Ishikawa (cell line): ENCODE measurements around the gene PPP2R2C.

Source experiments
- CEBPB ChIP-seq: IDR thresholded peaks from 2 replicates; pipeline ENCODE4 v1.6.1; 2012
- CREB1 ChIP-seq: IDR thresholded peaks from 2 replicates; pipeline ENCODE4 v1.6.1; 2012; ENCODE audit warnings: low read depth
- EGR1 ChIP-seq: IDR thresholded peaks from 2 replicates; pipeline ENCODE4 v1.6.1; 2012
- EP300 ChIP-seq: IDR thresholded peaks from 2 replicates; pipeline ENCODE4 v1.6.1; 2012; ENCODE audit warnings: borderline replicate concordance
- FOXM1 ChIP-seq: IDR thresholded peaks from 2 replicates; pipeline ENCODE4 v1.6.1; 2012; ENCODE audit warnings: low read depth, borderline replicate concordance
- MAX ChIP-seq: IDR thresholded peaks from 2 replicates; pipeline ENCODE4 v1.6.1; 2012
- NFIC ChIP-seq: IDR thresholded peaks from 2 replicates; pipeline ENCODE4 v1.6.1; 2012
- RAD21 ChIP-seq: IDR thresholded peaks from 2 replicates; pipeline ENCODE4 v1.6.1; 2012; ENCODE audit warnings: low read depth
- REST ChIP-seq: IDR thresholded peaks from 2 replicates; pipeline ENCODE4 v1.6.1; 2012; ENCODE audit warnings: low read depth, mild to moderate bottlenecking
- TAF1 ChIP-seq: IDR thresholded peaks from 2 replicates; pipeline ENCODE4 v1.6.1; 2012; ENCODE audit warnings: low read depth, mild to moderate bottlenecking
- TCF12 ChIP-seq: IDR thresholded peaks from 2 replicates; pipeline ENCODE4 v1.6.1; 2012; ENCODE audit warnings: low read depth
- TEAD4 ChIP-seq: IDR thresholded peaks from 2 replicates; pipeline ENCODE4 v1.6.1; 2012
- USF1 ChIP-seq: IDR thresholded peaks from 2 replicates; pipeline ENCODE4 v1.6.1; 2012
- YY1 ChIP-seq: IDR thresholded peaks from 2 replicates; pipeline ENCODE4 v1.6.1; 2012; ENCODE audit warnings: low read depth
- ZBTB7A ChIP-seq: IDR thresholded peaks from 2 replicates; pipeline ENCODE4 v1.6.1; 2012; ENCODE audit warnings: low read depth

PPP2R2C gene

GRCh38 chr4:6465955-6466354 lies 6.5 kb downstream of the PPP2R2C start:
- no peak for TF ChIP-seq FOXM1
- TF ChIP-seq REST, result no peak
- TF ChIP-seq TCF12, result no peak
- TF ChIP-seq TAF1, result no peak
- no peak for TF ChIP-seq EP300
- no peak for TF ChIP-seq RAD21
- no peak for TF ChIP-seq EGR1
- TF ChIP-seq CEBPB, result no peak
- no peak for TF ChIP-seq TEAD4
- TF ChIP-seq YY1, result no peak
- TF ChIP-seq USF1, result no peak
- no peak for TF ChIP-seq ZBTB7A
- TF ChIP-seq CREB1, result no peak
- TF ChIP-seq NFIC, result no peak
- TF ChIP-seq MAX, result no peak

- no peak for TF ChIP-seq CEBPB
- no peak for TF ChIP-seq CREB1
- no peak for TF ChIP-seq USF1
- TF ChIP-seq EP300, result no peak
- no peak for TF ChIP-seq TCF12
- TF ChIP-seq FOXM1, result no peak
- TF ChIP-seq RAD21, result no peak
- TF ChIP-seq MAX, result no peak
- TF ChIP-seq TEAD4, result no peak
- TF ChIP-seq REST, result no peak
- TF ChIP-seq NFIC, result no peak
- no peak for TF ChIP-seq TAF1
- TF ChIP-seq YY1, result no peak
- no peak for TF ChIP-seq EGR1
- TF ChIP-seq ZBTB7A, result no peak
These were observed 7.4 kb downstream of the PPP2R2C start for GRCh38 chr4:6464842-6465588.

GRCh38 chr4:6463311-6464289 lies 8.8 kb downstream of the PPP2R2C start:
- TF ChIP-seq CREB1 (no peak), NFIC (no peak), TEAD4 (no peak), TAF1 (no peak), MAX (no peak), TCF12 (no peak), ZBTB7A (no peak), EP300 (no peak), YY1 (no peak), USF1 (no peak), REST (no peak), FOXM1 (no peak), RAD21 (no peak), CEBPB (no peak), EGR1 (no peak)
